ENCODE data around the gene NPAS2. TPM values are rescaled to one million over a fixed set of nuclear protein-coding genes. Genes with fewer than 3 reads are reported as not detected.

The NPAS2 gene
- total RNA-seq, 2 donors from 2014 or later = 39.2 to 49.4 TPM

DNA sequence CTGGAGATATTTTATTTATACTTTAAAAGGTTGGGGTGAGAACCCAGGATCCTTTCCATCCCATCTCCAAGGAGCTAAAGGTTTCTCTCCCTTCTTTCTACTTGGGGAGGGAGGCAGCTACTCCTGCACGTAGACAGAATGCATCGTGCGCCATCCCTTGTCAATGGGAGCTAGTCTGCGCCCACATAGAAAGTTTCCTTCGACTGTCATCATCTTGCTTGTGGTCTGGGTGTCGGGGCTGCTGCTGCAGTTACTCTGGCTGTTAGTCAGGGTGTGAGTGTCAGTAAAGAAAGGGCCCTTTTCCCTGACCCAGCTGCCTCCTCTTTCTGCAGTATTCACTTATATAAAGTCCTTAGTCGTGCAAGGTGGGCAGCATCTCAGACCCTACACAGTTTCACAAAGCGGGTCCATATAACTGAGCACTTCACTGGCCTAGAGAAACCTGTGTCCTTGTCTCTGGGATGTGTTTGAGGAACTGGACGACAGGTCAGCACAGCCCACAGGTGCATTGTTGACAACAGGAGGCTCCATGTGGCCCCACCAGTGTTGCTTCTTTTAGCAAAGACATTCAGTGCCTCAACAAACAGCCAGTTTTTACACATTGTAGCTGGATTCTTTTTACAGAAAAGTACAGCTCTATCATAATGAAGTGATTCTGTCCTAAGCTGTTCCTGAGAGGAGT lies 22.4 kb downstream of the NPAS2 start:
- H3K27ac ChIP-seq = no peak overlapping the region
- no peaks in the 10 kb centered on the region for H3K9me3 ChIP-seq
- DNase-seq (ENCODE audit: low spot score) = no peak
- TF ChIP-seq, protein P1, sequence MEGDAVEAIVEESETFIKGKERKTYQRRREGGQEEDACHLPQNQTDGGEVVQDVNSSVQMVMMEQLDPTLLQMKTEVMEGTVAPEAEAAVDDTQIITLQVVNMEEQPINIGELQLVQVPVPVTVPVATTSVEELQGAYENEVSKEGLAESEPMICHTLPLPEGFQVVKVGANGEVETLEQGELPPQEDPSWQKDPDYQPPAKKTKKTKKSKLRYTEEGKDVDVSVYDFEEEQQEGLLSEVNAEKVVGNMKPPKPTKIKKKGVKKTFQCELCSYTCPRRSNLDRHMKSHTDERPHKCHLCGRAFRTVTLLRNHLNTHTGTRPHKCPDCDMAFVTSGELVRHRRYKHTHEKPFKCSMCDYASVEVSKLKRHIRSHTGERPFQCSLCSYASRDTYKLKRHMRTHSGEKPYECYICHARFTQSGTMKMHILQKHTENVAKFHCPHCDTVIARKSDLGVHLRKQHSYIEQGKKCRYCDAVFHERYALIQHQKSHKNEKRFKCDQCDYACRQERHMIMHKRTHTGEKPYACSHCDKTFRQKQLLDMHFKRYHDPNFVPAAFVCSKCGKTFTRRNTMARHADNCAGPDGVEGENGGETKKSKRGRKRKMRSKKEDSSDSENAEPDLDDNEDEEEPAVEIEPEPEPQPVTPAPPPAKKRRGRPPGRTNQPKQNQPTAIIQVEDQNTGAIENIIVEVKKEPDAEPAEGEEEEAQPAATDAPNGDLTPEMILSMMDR (IDR thresholded peaks at IDR 0.05) = no peak
- no peaks in the 10 kb centered on the region for H3K36me3 ChIP-seq
- no peaks in the 10 kb centered on the region for H3K27me3 ChIP-seq
- peaks cover 0 to 28% of the 10 kb centered on the region in 2 donors for H3K4me1 ChIP-seq
- no peak overlapping the region for H3K4me3 ChIP-seq

GRCh38 chr2:100844514-100844913 lies 24.6 kb downstream of the NPAS2 start:
- Histone ChIP-seq H3K4me1 (peaks cover 0 to 23% of the 10 kb centered on the region in 2 donors), H3K9me3 (no peaks in the 10 kb centered on the region), H3K27me3 (no peaks in the 10 kb centered on the region), H3K4me3 (no peak overlapping the region), H3K27ac (peak overlapping the region in 1 of 2 donors; percentile 50), H3K36me3 (no peaks in the 10 kb centered on the region)
- TF ChIP-seq, protein P1 (IDR thresholded peaks at IDR 0.05) = no peak
- DNase-seq (ENCODE audit: low spot score) = no peak

DNA sequence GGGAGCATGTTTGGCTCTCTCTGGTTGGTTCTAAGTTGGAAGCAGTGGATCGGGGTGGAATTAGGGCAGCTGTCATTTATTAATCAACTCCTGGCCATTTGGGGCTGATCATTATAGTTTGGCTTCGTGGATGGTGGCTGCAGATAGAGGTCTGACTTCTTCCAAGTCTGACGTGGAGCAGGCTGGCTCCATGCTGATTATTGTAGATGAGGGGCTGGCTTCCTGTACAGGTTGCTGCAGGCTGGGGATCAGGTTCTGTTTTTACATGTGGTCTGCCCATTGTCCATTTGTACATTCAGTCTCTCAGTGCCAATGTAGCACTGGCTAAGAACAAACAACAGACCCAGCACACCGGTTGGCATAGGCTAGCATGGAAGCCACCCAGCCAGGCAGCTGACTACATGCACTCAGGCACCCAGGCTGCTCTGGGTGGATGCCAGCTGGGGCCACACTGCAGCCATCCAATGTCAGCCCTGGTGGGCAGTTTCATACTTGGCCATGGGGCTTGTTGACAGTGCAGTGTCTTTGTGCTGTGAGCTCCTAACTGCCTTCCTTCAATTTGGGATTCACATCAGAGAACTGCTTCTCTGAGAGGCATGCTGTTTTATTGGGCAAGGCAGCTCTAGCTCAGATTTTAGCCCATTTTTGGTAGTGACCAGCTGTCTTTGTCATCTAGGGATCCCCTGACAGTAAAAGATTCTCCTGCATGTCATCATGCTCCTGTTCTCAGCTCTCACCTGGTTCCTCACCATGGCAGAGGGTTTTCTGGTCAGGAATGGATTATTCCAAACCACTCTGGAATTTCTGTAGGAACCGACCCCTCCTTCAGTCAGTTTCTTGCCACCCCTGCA lies 25.4 kb downstream of the NPAS2 start:
- H3K27me3 ChIP-seq = no peaks in the 10 kb centered on the region
- no peaks in the 10 kb centered on the region for H3K36me3 ChIP-seq
- H3K4me1 ChIP-seq = peaks cover 0 to 23% of the 10 kb centered on the region in 2 donors
- TF ChIP-seq, protein P1 (IDR thresholded peaks at IDR 0.05) = no peak
- no peaks in the 10 kb centered on the region for H3K9me3 ChIP-seq
- DNase-seq (ENCODE audit: low spot score) = no peak
- H3K4me3 ChIP-seq = no peak overlapping the region
- peak overlapping the region; percentile 50 to 62 for H3K27ac ChIP-seq

DNA sequence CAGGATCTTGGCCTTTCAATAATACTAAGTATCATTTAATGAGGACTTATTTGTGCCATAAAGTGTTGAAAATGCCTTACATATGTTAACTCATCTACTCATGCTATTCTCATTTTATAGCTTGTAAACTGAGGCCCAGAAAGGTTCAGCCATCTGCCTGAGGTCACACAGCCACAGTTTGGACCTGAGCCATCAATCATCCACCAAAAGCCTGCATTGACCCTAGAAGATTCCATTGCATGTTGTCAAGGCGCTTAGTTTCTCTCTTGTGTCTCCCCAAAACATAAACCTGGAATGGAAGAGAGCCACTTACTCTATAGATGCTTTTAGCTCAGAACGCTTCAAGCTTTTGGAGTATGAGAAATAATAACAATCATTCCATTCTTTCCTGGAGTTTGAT lies 26.8 kb downstream of the NPAS2 start:
- Histone ChIP-seq H3K9me3 (no peaks in the 10 kb centered on the region), H3K4me3 (no peak overlapping the region), H3K36me3 (no peaks in the 10 kb centered on the region), H3K4me1 (peaks cover 0 to 16% of the 10 kb centered on the region in 2 donors), H3K27me3 (no peaks in the 10 kb centered on the region), H3K27ac (peak overlapping the region in 1 of 2 donors; percentile 62)
- TF ChIP-seq, protein P1 (IDR thresholded peaks at IDR 0.05) = no peak
- no peak for DNase-seq (ENCODE audit: low spot score)

GRCh38 chr2:100852447-100852846 lies 32.5 kb downstream of the NPAS2 start:
- Histone ChIP-seq H3K27ac (no peak overlapping the region), H3K9me3 (no peaks in the 10 kb centered on the region), H3K4me1 (peaks cover 0 to 11% of the 10 kb centered on the region in 2 donors), H3K4me3 (no peak overlapping the region), H3K27me3 (no peaks in the 10 kb centered on the region), H3K36me3 (no peaks in the 10 kb centered on the region)
- no peak for DNase-seq (ENCODE audit: low spot score)
- TF ChIP-seq, protein P1 (IDR thresholded peaks at IDR 0.05) = no peak

Data from right atrium auricular region (tissue), 2 donors.